ENCODE data around the gene ZNF22.

The ZNF22 gene

DNA sequence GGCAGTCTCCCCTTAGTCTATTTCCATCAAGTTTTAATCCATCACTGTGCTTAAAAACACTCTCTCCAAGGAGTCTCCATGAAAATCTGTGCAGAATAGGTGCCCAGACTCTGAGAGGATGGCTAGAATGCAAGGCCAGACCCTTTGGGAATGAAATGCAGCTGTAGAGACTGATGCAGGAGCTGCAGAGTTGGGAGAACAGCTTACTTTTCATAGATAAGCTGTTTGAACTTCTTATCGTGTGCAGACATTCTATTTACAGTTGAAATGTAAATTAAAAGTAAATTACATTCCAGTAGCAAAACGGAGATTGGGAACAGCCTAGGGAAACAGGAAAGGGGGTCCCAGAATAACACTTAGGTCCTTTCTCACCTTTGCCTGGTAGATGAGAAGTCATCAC, 14.9 kb downstream of the ZNF22 start:
- DNase-seq (ENCODE audit: low read depth, low spot score): no peak

DNA sequence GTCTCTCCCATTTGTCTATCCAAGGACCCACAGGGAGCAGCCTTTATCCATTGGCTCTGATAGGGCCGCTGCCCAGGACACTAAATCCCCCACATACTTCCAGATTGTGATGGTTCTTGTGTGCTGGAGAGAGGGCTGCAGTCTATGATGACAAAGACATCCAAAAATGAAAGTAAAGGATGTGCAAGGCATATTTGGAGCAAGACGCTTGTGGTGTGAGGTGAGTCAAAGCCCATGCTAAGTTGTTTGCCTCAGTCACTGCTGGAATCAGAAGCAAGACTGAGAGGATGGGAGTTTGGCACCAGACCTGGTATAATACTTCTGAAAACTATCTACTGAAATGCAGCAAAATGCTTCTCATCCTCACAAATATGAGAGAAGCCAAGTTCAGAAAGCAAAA, 22.7 kb downstream of the ZNF22 start:
- DNase-seq (ENCODE audit: low read depth, low spot score): no peak

DNA sequence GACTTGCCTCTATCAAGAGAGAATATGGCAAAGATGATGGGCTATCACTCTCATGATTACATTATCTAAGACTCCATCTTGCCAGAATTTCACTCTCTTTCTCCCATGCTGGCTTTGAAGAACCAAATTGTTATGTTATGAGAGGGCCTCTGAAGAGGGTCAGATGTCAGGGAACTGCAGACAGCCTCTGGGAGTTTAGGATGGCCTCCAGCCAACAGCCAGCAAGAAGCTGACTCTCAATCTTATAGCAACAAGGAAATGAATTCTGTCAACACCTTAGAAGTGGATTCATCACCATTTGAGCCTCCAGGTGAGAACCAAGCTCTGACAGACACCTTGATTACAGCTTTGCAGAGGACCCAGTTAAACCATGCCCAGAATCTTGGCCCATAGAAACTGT, 33.6 kb downstream of the ZNF22 start:
- no peak for DNase-seq (ENCODE audit: low read depth, low spot score)

DNA sequence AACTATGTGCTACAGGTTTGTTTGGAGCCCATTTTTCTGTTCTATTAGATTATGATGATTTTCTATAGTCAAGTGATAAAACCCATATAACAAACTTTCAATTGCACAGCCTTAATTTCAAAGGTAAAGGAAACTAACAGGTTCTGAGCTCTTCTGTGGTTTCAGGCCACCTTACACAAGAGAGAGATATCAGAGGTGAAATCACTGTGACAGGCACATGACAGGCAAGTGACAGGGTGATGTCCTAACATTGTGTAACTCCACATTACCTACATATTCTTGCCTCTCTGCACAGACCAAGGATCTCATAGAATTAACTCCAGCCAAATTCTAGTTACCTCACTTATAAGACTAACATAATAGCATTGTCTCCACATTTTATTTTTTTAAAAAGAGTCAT, 35.0 kb downstream of the ZNF22 start:
- DNase-seq (ENCODE audit: low read depth, low spot score): no peak

DNA sequence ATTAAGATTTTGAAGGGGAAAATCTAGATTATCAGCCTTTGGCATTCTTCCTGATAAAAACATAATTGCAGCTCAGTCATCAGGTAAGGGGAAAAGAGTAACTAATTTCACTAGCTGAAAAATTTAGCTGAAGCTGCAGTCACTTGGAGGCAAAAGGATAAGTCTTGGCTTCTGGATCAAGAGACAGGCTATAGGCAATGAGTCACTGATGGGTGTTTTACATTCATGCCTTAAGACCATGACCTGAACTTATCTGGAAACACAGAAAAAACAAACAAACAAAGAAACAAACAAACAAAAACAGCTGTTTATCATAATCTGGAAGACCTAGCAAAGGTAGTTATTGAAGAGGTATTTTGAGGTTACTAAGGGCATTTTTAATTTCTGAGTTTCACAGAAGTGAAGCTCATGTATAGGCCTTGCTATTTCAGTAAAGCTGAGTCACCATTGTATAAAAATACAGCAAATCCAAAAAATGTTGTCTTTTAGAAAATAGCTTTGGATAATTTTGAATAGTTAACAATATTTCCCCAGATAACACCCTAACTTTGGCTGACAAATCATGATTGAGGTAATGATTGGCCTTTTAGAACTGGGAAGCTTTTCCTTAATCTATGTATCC, 40.3 kb downstream of the ZNF22 start:
- no peak for DNase-seq (ENCODE audit: low read depth, low spot score)

DNA sequence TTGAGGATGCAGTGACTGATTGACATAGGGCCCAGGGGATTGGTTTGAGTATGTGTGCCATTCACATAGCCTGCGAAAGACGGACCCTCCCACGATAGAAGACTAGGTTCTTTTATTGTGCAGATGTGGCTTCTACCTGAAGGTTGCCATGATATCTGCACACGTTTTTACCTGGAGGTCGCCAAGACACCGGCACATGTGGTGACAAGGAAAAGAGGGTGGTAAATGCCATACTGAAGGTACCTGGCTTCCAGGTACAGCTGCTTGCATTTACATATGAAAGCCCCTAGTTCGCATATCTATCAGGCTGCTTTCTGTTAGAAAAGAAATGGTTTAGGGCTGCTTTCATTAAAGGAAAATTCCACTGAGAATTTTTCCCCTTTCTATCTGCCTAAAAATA, 43.6 kb downstream of the ZNF22 start:
- peak; percentile 88 for DNase-seq (ENCODE audit: low read depth, low spot score)

DNA sequence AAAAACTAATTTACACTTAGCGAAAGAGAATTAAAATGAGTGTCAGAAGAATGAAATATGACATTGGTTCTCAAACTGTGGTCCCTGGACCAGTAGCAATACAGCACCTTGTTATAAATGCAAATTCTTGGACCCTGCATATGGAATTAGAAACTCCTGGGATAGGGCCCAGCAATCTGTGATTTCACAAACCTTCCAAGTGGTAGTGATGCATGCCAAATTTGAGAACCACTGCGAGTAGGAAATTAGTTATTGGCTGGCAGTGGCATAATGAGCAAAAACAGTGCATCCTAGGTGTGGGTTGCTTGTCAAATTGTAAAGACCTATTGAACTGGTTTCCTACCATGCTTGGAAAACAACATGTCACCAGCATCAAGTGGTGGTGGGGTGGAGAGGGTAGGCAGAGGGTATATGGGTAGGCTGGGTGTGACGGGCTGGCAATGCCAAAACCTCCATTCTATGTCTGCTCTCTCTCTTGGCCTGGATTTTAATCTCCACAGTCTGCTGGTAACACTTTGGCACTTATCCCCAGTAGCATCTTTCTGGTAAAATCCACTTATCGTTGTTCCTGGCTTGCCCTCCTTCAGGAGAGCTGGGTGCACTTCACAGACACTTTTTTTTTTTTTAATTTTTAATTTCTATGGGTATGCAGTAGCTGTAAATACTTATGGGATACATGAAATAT, 50.0 kb downstream of the ZNF22 start:
- no peak for DNase-seq (ENCODE audit: low read depth, low spot score)

DNA sequence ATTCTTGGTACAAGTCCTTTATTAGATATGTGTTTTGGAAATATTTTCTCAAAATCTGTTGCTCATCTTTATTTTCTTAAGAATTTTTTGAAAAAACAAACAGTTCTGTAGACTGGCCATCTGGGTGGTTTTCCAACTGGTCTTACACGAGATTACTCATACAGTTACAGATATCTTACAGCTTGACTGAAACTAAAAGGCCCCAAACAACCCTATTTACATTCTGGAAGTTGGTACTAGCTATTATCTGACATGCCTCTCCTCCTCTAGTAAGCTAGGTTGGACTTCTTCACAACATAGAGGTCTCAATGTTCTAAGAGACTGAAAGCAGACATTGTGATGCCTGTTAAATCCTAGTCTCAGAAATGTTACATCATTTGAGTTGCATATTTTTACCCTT, 52.0 kb downstream of the ZNF22 start:
- DNase-seq (ENCODE audit: low read depth, low spot score): no peak

DNA sequence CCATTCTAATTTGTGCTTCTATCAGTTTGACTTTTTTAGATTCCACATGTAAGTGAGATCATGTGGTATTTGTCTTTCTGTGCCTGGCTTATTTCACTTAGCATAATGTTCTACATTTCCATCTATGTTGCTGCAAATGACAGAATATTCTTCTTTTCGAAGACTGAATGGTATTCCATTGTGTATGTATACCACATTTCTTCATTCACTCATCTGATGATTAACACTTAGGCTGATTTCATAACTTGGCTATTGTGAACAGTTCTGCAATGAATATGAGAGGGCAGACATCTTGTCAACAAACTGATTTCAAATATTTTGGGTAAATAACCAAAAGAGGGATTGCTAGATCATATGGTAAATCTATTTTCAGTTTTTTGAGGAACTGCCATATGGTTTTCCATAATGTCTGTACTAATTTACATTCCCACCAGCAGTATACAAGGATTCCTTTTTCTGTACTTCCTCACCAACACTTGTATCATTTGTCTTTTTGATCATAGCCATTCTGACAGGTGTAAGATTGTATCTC, 52.9 kb downstream of the ZNF22 start:
- no peak for DNase-seq (ENCODE audit: low read depth, low spot score)

Measured in iPS DF 19.7 (cell line).